Activated CD4-positive, alpha-beta T cell treated with anti-CD3 and anti-CD28 coated beads for 1 hour (primary cell): ENCODE results near the gene MTF1.
"Not testable (repeated sequence)": the region's sequence is repeated elsewhere in the genome, so short reads cannot be mapped to it uniquely, and the experiment has no call there.

ENCODE experiments used
- DNase-seq: peaks from one replicate; pipeline ENCODE4 v3.0.0-alpha.2; 2020

MTF1 gene

GRCh38 chr1:37859507-37860345 is at the start of gene MTF1:
Gene MTF1 (minus strand): TSS chr1:37859592. CDS start chr1:37857658, 1,934 bp downstream.
- DNase-seq = peak; percentile 94

GRCh38 chr1:37908531-37908930 is 49.1 kb upstream of the MTF1 start:
- DNase-seq = not testable (repeated sequence)

- not testable (repeated sequence) for DNase-seq
These were observed 48.2 kb upstream of the MTF1 start for GRCh38 chr1:37907416-37908125.

- DNase-seq = not testable (repeated sequence)
These were observed 47.2 kb upstream of the MTF1 start for GRCh38 chr1:37906591-37906990.

- DNase-seq = no peak
These were observed 46.3 kb upstream of the MTF1 start for GRCh38 chr1:37905727-37906126.

GRCh38 chr1:37903921-37904320 is 44.5 kb upstream of the MTF1 start:
- DNase-seq = not testable (repeated sequence)

- DNase-seq = no peak
These were observed 43.6 kb upstream of the MTF1 start for GRCh38 chr1:37902983-37903382.

- DNase-seq = no peak
These were observed 42.5 kb upstream of the MTF1 start for GRCh38 chr1:37901893-37902225.

GRCh38 chr1:37901191-37901892 is 42.0 kb upstream of the MTF1 start:
- no peak for DNase-seq

GRCh38 chr1:37897563-37897962 is 38.2 kb upstream of the MTF1 start:
- DNase-seq = not testable (repeated sequence)

GRCh38 chr1:37893673-37894072 is 34.3 kb upstream of the MTF1 start:
- DNase-seq = no peak

GRCh38 chr1:37892151-37893047 is 33.0 kb upstream of the MTF1 start:
- no peak for DNase-seq

GRCh38 chr1:37890378-37891014 is 31.1 kb upstream of the MTF1 start:
- no peak for DNase-seq

- DNase-seq = no peak
These were observed 28.8 kb upstream of the MTF1 start for GRCh38 chr1:37888022-37888700.

GRCh38 chr1:37884145-37884544 is 24.8 kb upstream of the MTF1 start:
- DNase-seq = no peak

- no peak for DNase-seq
These were observed 24.3 kb upstream of the MTF1 start for GRCh38 chr1:37883671-37884070.

- no peak for DNase-seq
These were observed 20.5 kb upstream of the MTF1 start for GRCh38 chr1:37879865-37880264.

GRCh38 chr1:37878071-37878470 is 18.7 kb upstream of the MTF1 start:
- DNase-seq = no peak

GRCh38 chr1:37875833-37876232 is 16.4 kb upstream of the MTF1 start:
- DNase-seq = no peak

GRCh38 chr1:37872692-37873091 is 13.3 kb upstream of the MTF1 start:
- DNase-seq = no peak

GRCh38 chr1:37868466-37868865 is 9.1 kb upstream of the MTF1 start:
- no peak for DNase-seq

- DNase-seq = no peak
These were observed 8.4 kb upstream of the MTF1 start for GRCh38 chr1:37867784-37868183.
